GM18505 (cell line): ENCODE data around the gene ERMP1.

Source experiments
- ATAC-seq: cut with Tn5 transposase; IDR thresholded peaks from one replicate; pipeline ENCODE4 v1.9.1; 2021; ENCODE audit not compliant: unreplicated experiment
- POLR2A ChIP-seq: IDR thresholded peaks from 4 replicates; pipeline ENCODE4 v1.6.1; 2011; ENCODE audit warnings: borderline replicate concordance; ENCODE audit not compliant: insufficient read depth, insufficient read length; ENCODE audit errors: extremely low read depth

ERMP1 gene

GRCh38 chr9:5866685-5867084 is 33.8 kb upstream of the ERMP1 start:
- TF ChIP-seq POLR2A: no peak
- no peak for ATAC-seq

- ATAC-seq: no peak
- no peak for TF ChIP-seq POLR2A
Measured at GRCh38 chr9:5866272-5866671, 33.4 kb upstream of the ERMP1 start.

GRCh38 chr9:5864446-5864845 is 31.5 kb upstream of the ERMP1 start:
- no peak for ATAC-seq
- TF ChIP-seq POLR2A: no peak

GRCh38 chr9:5863092-5863746 is 30.3 kb upstream of the ERMP1 start:
- ATAC-seq: no peak
- TF ChIP-seq POLR2A: no peak

- no peak for ATAC-seq
- no peak for TF ChIP-seq POLR2A
Measured at GRCh38 chr9:5858833-5859232, 25.9 kb upstream of the ERMP1 start.

- ATAC-seq: no peak
- no peak for TF ChIP-seq POLR2A
Measured at GRCh38 chr9:5857928-5858327, 25.0 kb upstream of the ERMP1 start.

GRCh38 chr9:5854063-5854790 is 21.3 kb upstream of the ERMP1 start:
- no peak for ATAC-seq
- TF ChIP-seq POLR2A: no peak

GRCh38 chr9:5853617-5854016 is 20.7 kb upstream of the ERMP1 start:
- TF ChIP-seq POLR2A: no peak
- ATAC-seq: no peak

- ATAC-seq: no peak
- no peak for TF ChIP-seq POLR2A
Measured at GRCh38 chr9:5852987-5853386, 20.1 kb upstream of the ERMP1 start.

GRCh38 chr9:5851445-5851844 is 18.5 kb upstream of the ERMP1 start:
- no peak for TF ChIP-seq POLR2A
- ATAC-seq: peak; percentile 87

- no peak for TF ChIP-seq POLR2A
- no peak for ATAC-seq
Measured at GRCh38 chr9:5850724-5851122, 17.8 kb upstream of the ERMP1 start.

- ATAC-seq: no peak
- no peak for TF ChIP-seq POLR2A
Measured at GRCh38 chr9:5848372-5848882, 15.5 kb upstream of the ERMP1 start.

- no peak for ATAC-seq
- no peak for TF ChIP-seq POLR2A
Measured at GRCh38 chr9:5846501-5846921, 13.6 kb upstream of the ERMP1 start.

- TF ChIP-seq POLR2A: no peak
- ATAC-seq: no peak
Measured at GRCh38 chr9:5846096-5846495, 13.2 kb upstream of the ERMP1 start.

- no peak for ATAC-seq
- TF ChIP-seq POLR2A: no peak
Measured at GRCh38 chr9:5845157-5845531, 12.2 kb upstream of the ERMP1 start.

GRCh38 chr9:5843794-5844471 is 11.0 kb upstream of the ERMP1 start:
- ATAC-seq: no peak

More at GRCh38 chr9:5843794-5844471, 11.0 kb upstream of the ERMP1 start:
- no peak for TF ChIP-seq POLR2A
